ENCODE measurements around the gene CHD6. TPM values are rescaled to one million over a fixed set of nuclear protein-coding genes. Genes with fewer than 3 reads are reported as not detected.
A peak's percentile ranks its signal among the peaks of the same experiment; 100 is the strongest.

The CHD6 gene
- total RNA-seq, 1 experiment from 2014 or later: 27.2 TPM

DNA sequence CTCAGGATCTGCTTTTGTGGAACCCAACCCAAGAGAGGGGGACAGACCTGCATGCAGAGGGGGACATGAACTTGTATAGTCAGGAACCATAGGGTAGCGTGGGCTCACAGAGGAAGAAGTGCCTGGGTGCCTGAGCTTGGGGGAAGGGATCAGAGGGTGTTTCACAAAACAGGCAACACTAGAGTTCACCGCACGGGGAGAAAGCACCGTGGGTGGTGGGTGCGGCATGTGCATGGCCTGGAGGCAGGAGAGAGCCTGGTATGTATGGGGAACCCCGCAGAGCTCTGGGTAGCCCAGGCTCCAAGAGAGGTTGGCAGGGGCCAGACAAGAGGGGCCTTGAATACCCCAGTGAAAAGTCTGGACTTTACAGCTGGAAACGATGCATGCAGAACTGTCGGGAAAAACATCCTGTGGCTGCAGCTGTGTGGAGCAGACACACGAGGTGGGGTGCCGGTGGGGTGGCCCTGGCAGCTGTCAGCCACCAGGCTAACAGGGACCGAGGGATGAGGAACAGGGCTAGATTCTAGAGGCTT, 244.9 kb downstream of the CHD6 start:
- Mint-ChIP-seq H3K36me3 (ENCODE audit: insufficient read depth, unreplicated experiment) (no peaks in the 10 kb centered on the region), H3K4me3 (ENCODE audit: unreplicated experiment) (no peak overlapping the region), H3K27me3 (ENCODE audit: insufficient read depth, unreplicated experiment) (peaks cover 28% of the 10 kb centered on the region), H3K27ac (ENCODE audit: low read depth, unreplicated experiment) (no peak overlapping the region), H3K4me1 (ENCODE audit: insufficient read depth, unreplicated experiment) (no peaks in the 10 kb centered on the region), H3K9me3 (ENCODE audit: unreplicated experiment) (no peaks in the 10 kb centered on the region)
- DNase-seq (ENCODE audit: unreplicated experiment): no peak
- no TSS peak for BruUV-seq (replicated peaks)
- TF ChIP-seq, protein P1, sequence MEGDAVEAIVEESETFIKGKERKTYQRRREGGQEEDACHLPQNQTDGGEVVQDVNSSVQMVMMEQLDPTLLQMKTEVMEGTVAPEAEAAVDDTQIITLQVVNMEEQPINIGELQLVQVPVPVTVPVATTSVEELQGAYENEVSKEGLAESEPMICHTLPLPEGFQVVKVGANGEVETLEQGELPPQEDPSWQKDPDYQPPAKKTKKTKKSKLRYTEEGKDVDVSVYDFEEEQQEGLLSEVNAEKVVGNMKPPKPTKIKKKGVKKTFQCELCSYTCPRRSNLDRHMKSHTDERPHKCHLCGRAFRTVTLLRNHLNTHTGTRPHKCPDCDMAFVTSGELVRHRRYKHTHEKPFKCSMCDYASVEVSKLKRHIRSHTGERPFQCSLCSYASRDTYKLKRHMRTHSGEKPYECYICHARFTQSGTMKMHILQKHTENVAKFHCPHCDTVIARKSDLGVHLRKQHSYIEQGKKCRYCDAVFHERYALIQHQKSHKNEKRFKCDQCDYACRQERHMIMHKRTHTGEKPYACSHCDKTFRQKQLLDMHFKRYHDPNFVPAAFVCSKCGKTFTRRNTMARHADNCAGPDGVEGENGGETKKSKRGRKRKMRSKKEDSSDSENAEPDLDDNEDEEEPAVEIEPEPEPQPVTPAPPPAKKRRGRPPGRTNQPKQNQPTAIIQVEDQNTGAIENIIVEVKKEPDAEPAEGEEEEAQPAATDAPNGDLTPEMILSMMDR (IDR thresholded peaks at IDR 0.05; ENCODE audit: unreplicated experiment): no peak
- CTCF ChIA-PET: interaction anchor here (0.7 kb wide), 1 partner anchor 43 kb away, joined by 4 read pairs; no protein-coding TSS in a partner anchor
- intact Hi-C loops (cut with micrococcal nuclease): no loop called here
- POLR2A ChIA-PET: no interaction called here

DNA sequence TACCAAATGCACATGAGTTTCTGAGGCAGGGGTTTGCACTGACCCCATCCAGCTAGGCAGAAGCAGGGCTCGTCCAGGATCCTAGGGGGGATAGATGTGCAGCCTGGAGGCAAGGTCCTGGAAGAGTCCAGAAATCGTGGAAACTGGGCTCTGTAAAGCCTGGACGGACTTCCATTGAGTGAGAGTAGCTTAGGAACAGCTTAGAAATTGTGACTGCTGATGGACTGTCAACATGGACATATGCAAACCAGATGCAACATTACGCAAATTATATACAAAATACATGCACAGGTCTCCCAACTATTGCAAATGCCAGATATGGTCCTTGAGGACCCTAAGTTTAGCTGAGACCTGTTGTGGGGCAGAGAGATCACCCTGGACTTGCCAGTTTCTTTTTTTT, 246.8 kb downstream of the CHD6 start:
- CTCF ChIA-PET: interaction anchor here (1.1 to 1.3 kb wide), 2 partner anchors 122 to 198 kb away, joined by 3 to 4 read pairs; no protein-coding TSS in a partner anchor
- peaks cover 24% of the 10 kb centered on the region for H3K27me3 Mint-ChIP-seq (ENCODE audit: insufficient read depth, unreplicated experiment)

DNA sequence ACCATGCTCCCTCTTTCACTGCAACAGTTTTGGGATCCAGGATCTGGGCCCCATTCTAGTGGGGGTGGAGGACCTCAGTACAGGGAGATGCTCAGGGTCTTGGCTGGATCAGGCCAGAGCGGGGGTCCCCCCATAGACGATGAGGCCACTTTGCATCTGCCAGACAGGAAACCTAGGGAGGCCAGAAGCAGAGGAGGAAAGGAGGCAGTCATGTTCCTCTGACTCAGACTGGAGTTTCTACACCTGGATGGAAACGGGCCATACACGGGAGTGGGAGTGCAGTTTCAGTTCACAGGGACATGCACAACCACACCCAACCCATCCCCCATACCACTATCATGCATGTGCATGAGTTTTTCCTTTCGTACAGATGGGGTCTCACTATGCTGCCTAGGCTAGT, 248.0 kb downstream of the CHD6 start:
- POLR2A ChIA-PET: no interaction called here
- no peaks in the 10 kb centered on the region for H3K4me1 Mint-ChIP-seq (ENCODE audit: insufficient read depth, unreplicated experiment)
- CTCF ChIA-PET: interaction anchor here (1.2 to 2.0 kb wide), 2 partner anchors 11 to 30 kb away, joined by 4 read pairs; partner anchors contain the start of gene LPIN3
- no peaks in the 10 kb centered on the region for H3K9me3 Mint-ChIP-seq (ENCODE audit: unreplicated experiment)
- H3K36me3 Mint-ChIP-seq (ENCODE audit: insufficient read depth, unreplicated experiment): no peaks in the 10 kb centered on the region
- intact Hi-C loops (cut with micrococcal nuclease): no loop called here
- peak; percentile 41 for DNase-seq (ENCODE audit: unreplicated experiment)
- TF ChIP-seq, protein P1 (IDR thresholded peaks at IDR 0.05; ENCODE audit: unreplicated experiment): no peak
- no peak overlapping the region for H3K4me3 Mint-ChIP-seq (ENCODE audit: unreplicated experiment)
- H3K27ac Mint-ChIP-seq (ENCODE audit: low read depth, unreplicated experiment): no peak overlapping the region
- H3K27me3 Mint-ChIP-seq (ENCODE audit: insufficient read depth, unreplicated experiment): peaks cover 26% of the 10 kb centered on the region
- BruUV-seq (replicated peaks): no TSS peak

More for the DNA sequence above, 246.8 kb downstream of the CHD6 start:
- DNase-seq (ENCODE audit: unreplicated experiment): no peak
- no peaks in the 10 kb centered on the region for H3K4me1 Mint-ChIP-seq (ENCODE audit: insufficient read depth, unreplicated experiment)
- TF ChIP-seq, protein P1 (IDR thresholded peaks at IDR 0.05; ENCODE audit: unreplicated experiment): no peak
- H3K36me3 Mint-ChIP-seq (ENCODE audit: insufficient read depth, unreplicated experiment): no peaks in the 10 kb centered on the region
- intact Hi-C loops (cut with micrococcal nuclease): no loop called here
- BruUV-seq (replicated peaks): no TSS peak
- POLR2A ChIA-PET: interaction anchor here (0.7 to 1.9 kb wide), 3 partner anchors 10 to 31 kb away, joined by 5 to 6 read pairs (median 6); partner anchors contain the start of gene LPIN3
- H3K4me3 Mint-ChIP-seq (ENCODE audit: unreplicated experiment): no peak overlapping the region
- no peaks in the 10 kb centered on the region for H3K9me3 Mint-ChIP-seq (ENCODE audit: unreplicated experiment)
- no peak overlapping the region for H3K27ac Mint-ChIP-seq (ENCODE audit: low read depth, unreplicated experiment)

DNA sequence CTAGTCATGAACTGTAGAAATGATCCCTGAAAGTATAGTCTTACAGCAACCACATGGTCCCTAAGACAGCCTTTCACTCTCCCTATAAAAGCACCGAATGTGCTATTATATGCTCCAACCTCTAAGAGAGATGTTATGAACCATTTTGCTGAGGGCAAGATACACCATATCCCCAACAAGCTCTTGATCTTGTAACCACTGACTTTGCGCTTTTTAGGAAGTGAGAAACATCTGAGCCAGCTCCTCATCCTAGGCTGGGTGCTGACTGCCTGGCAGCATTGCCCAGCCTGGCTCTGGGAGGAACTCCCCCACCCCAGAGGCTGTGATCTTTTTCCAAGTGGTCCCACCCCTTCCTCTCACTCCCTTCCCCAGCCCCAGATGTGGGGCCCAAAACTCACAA, 248.5 kb downstream of the CHD6 start:
- TF ChIP-seq, protein P1 (IDR thresholded peaks at IDR 0.05; ENCODE audit: unreplicated experiment): no peak
- ChIA-PET POLR2A (no interaction called here), CTCF (interaction anchor here (1.2 to 2.0 kb wide), 2 partner anchors 11 to 29 kb away, joined by 4 read pairs; partner anchors contain the start of gene LPIN3)
- intact Hi-C loops (cut with micrococcal nuclease): no loop called here
- H3K36me3 Mint-ChIP-seq (ENCODE audit: insufficient read depth, unreplicated experiment): no peaks in the 10 kb centered on the region
- no peak overlapping the region for H3K4me3 Mint-ChIP-seq (ENCODE audit: unreplicated experiment)
- no TSS peak for BruUV-seq (replicated peaks)
- DNase-seq (ENCODE audit: unreplicated experiment): no peak
- H3K9me3 Mint-ChIP-seq (ENCODE audit: unreplicated experiment): no peaks in the 10 kb centered on the region
- H3K4me1 Mint-ChIP-seq (ENCODE audit: insufficient read depth, unreplicated experiment): no peaks in the 10 kb centered on the region
- peaks cover 31% of the 10 kb centered on the region for H3K27me3 Mint-ChIP-seq (ENCODE audit: insufficient read depth, unreplicated experiment)
- no peak overlapping the region for H3K27ac Mint-ChIP-seq (ENCODE audit: low read depth, unreplicated experiment)

Data from MCF 10A (cell line).